Fibroblast of lung (primary cell): ENCODE results near the gene CREB5. TPM values are rescaled to one million over a fixed set of nuclear protein-coding genes. Genes with fewer than 3 reads are reported as not detected.
A peak's percentile ranks its signal among the peaks of the same experiment; 100 is the strongest.

ENCODE experiments used
- DNase-seq, 2 donors: peaks; one replicate each; pipeline versions ENCODE4 v3.0.0 to v3.0.0-alpha.2; 2010; ENCODE audit warnings: low read depth in 2 of 2
- H2AFZ ChIP-seq: 2 replicates; pipeline ENCODE4 v1.5.1; 2012; ENCODE audit warnings: low read length, control low read depth, inconsistent platforms
- H3K27ac ChIP-seq: 2 replicates; pipeline ENCODE4 v1.5.1; 2011; ENCODE audit warnings: low read length, control low read depth; ENCODE audit not compliant: insufficient read depth
- H3K27me3 ChIP-seq: 2 replicates; pipeline ENCODE4 v1.5.1; 2011; ENCODE audit warnings: mild to moderate bottlenecking, low read length; ENCODE audit not compliant: control insufficient read depth, insufficient read depth
- H3K36me3 ChIP-seq: 2 replicates; pipeline ENCODE4 v1.5.1; 2011; ENCODE audit warnings: low read length; ENCODE audit not compliant: control insufficient read depth, insufficient read depth
- H3K4me1 ChIP-seq: 2 replicates; pipeline ENCODE4 v1.5.1; 2011; ENCODE audit warnings: low read length; ENCODE audit not compliant: control insufficient read depth, insufficient read depth; ENCODE audit errors: extremely low read depth
- H3K4me2 ChIP-seq: 2 replicates; pipeline ENCODE4 v1.5.1; 2011; ENCODE audit warnings: low read length, control low read depth; ENCODE audit not compliant: insufficient read depth; ENCODE audit errors: extremely low read depth
- H3K4me3 ChIP-seq, 4 experiments: fragments of 200-600 bp in 1 of 4; sonication (generic) in 1 of 4; replicated peaks in 1 of 4; 2 replicates each; pipeline ENCODE4 v1.5.1; 2011 to 2016; ENCODE audit warnings: low read length in 4 of 4, low read depth in 3 of 4, mild to moderate bottlenecking in 3 of 4, control low read depth in 2 of 4, inconsistent platforms in 1 of 4, mixed read lengths in 1 of 4; ENCODE audit not compliant: insufficient read depth in 1 of 4; ENCODE audit errors: control extremely low read depth in 1 of 4
- H3K79me2 ChIP-seq: 2 replicates; pipeline ENCODE4 v1.5.1; 2012; ENCODE audit warnings: mild to moderate bottlenecking, low read length, inconsistent platforms; ENCODE audit not compliant: control insufficient read depth, insufficient read depth
- H3K9ac ChIP-seq: 2 replicates; pipeline ENCODE4 v1.5.1; 2011; ENCODE audit warnings: mild to moderate bottlenecking, low read length, control low read depth; ENCODE audit not compliant: insufficient read depth
- H3K9me3 ChIP-seq: 2 replicates; pipeline ENCODE4 v1.5.1; 2012; ENCODE audit warnings: low read depth, low read length; ENCODE audit not compliant: control insufficient read depth, insufficient read depth
- H4K20me1 ChIP-seq: 2 replicates; pipeline ENCODE4 v1.5.1; 2011; ENCODE audit warnings: low read length; ENCODE audit not compliant: control insufficient read depth, insufficient read depth; ENCODE audit errors: extremely low read depth
- CTCF ChIP-seq, 2 donors: IDR thresholded peaks in 1 of 2; conservative IDR thresholded peaks in 1 of 2; 1 replicate in 1 of 2; 2 replicates in 1 of 2; pipeline ENCODE4 v1.5.1; 2011 to 2012; ENCODE audit warnings: low read length in 2 of 2, control low read depth in 1 of 2, inconsistent platforms in 1 of 2, low read depth in 1 of 2, mild to moderate bottlenecking in 1 of 2
- EZH2 ChIP-seq: IDR thresholded peaks from 2 replicates; pipeline ENCODE4 v1.5.1; 2012; ENCODE audit warnings: low read length, control low read depth, mild to moderate bottlenecking; ENCODE audit errors: missing control alignments
- polyA plus RNA-seq, 2 donors: library from polyadenylated mRNA; depleted of rRNA in 1 of 2; stranded (reverse) in 1 of 2; unstranded in 1 of 2; fragments of >200 nt; gene quantifications; 2 replicates each; pipeline ENCODE4 v1.2.1, GENCODE V29; 2011 to 2012; ENCODE audit warnings: missing spikeins in 1 of 2
- total RNA-seq: library from RNA; depleted of rRNA; stranded (reverse); fragments of >200 nt; gene quantifications from 2 replicates; pipeline ENCODE4 v1.2.1, GENCODE V29; 2014

The CREB5 gene
- total and polyA plus RNA-seq, 2 donors (not counting 1 experiment from before 2014, with no cell fraction given): 8.2 to 28.4 TPM

GRCh38 chr7:28586736-28587135 is 174.4 kb downstream of the CREB5 start:
- Histone ChIP-seq H3K27me3 (no peaks in the 10 kb centered on the region), H4K20me1 (no peaks in the 10 kb centered on the region), H2AFZ (no peak overlapping the region), H3K9me3 (no peaks in the 10 kb centered on the region), H3K4me1 (no peaks in the 10 kb centered on the region), H3K79me2 (no peaks in the 10 kb centered on the region), H3K4me2 (no peak overlapping the region), H3K9ac (no peak overlapping the region), H3K27ac (no peak overlapping the region), H3K36me3 (no peaks in the 10 kb centered on the region), H3K4me3 (no peak overlapping the region)
- no peak for DNase-seq
- TF ChIP-seq CTCF (conservative IDR thresholded peaks at IDR 0.05 in 1 of 2, IDR thresholded peaks at IDR 0.05 in 1 of 2; ENCODE audit: low read depth in 1 of 2, low read length in 2 of 2) (no peak), EZH2 (no peak)

- H3K4me1 ChIP-seq: no peaks in the 10 kb centered on the region
- no peaks in the 10 kb centered on the region for H4K20me1 ChIP-seq
- no peaks in the 10 kb centered on the region for H3K9me3 ChIP-seq
- H3K27ac ChIP-seq: no peak overlapping the region
- TF ChIP-seq CTCF (conservative IDR thresholded peaks at IDR 0.05 in 1 of 2, IDR thresholded peaks at IDR 0.05 in 1 of 2; ENCODE audit: low read depth in 1 of 2, low read length in 2 of 2): no peak
- no peak for TF ChIP-seq EZH2
- DNase-seq: peak; percentile 40 to 66
- H3K36me3 ChIP-seq: no peaks in the 10 kb centered on the region
- no peaks in the 10 kb centered on the region for H3K79me2 ChIP-seq
- no peaks in the 10 kb centered on the region for H3K27me3 ChIP-seq
- no peak overlapping the region for H3K9ac ChIP-seq
- no peak overlapping the region for H3K4me2 ChIP-seq
- H3K4me3 ChIP-seq: no peak overlapping the region
- H2AFZ ChIP-seq: no peak overlapping the region
Observed at GRCh38 chr7:28587211-28587610, 174.9 kb downstream of the CREB5 start.

GRCh38 chr7:28588602-28589001 is 176.3 kb downstream of the CREB5 start:
- Histone ChIP-seq H3K4me1 (no peaks in the 10 kb centered on the region), H3K36me3 (no peaks in the 10 kb centered on the region), H3K27me3 (no peaks in the 10 kb centered on the region), H3K9ac (no peak overlapping the region), H3K79me2 (no peaks in the 10 kb centered on the region), H3K9me3 (no peaks in the 10 kb centered on the region), H4K20me1 (no peaks in the 10 kb centered on the region), H3K4me2 (no peak overlapping the region), H3K4me3 (no peak overlapping the region), H3K27ac (no peak overlapping the region), H2AFZ (no peak overlapping the region)
- no peak for TF ChIP-seq EZH2
- DNase-seq: no peak
